IPS DF 19.7 (cell line): ENCODE data around the gene GALNT17.
"Not testable (repeated sequence)": the region's sequence is repeated elsewhere in the genome, so short reads cannot be mapped to it uniquely, and the experiment has no call there.

Source experiments
- DNase-seq: peaks from one replicate; pipeline ENCODE4 v3.0.0-alpha.2; 2013; ENCODE audit warnings: low read depth, low spot score

The GALNT17 gene

GRCh38 chr7:71555758-71556157 is 423.8 kb downstream of the GALNT17 start:
- DNase-seq: no peak

- no peak for DNase-seq
Observed at GRCh38 chr7:71558806-71559613, 427.1 kb downstream of the GALNT17 start.

GRCh38 chr7:71560354-71560995 is 428.5 kb downstream of the GALNT17 start:
- no peak for DNase-seq

GRCh38 chr7:71563276-71563675 is 431.3 kb downstream of the GALNT17 start:
- DNase-seq: no peak

GRCh38 chr7:71566376-71566775 is 434.4 kb downstream of the GALNT17 start:
- DNase-seq: no peak

- DNase-seq: no peak
Observed at GRCh38 chr7:71566991-71567390, 435.0 kb downstream of the GALNT17 start.

- DNase-seq: no peak
Observed at GRCh38 chr7:71574153-71574860, 442.4 kb downstream of the GALNT17 start.

GRCh38 chr7:71580027-71580426 is 448.1 kb downstream of the GALNT17 start:
- no peak for DNase-seq

- no peak for DNase-seq
Observed at GRCh38 chr7:71584256-71584655, 452.3 kb downstream of the GALNT17 start.

GRCh38 chr7:71591876-71592275 is 459.9 kb downstream of the GALNT17 start:
- DNase-seq: no peak

GRCh38 chr7:71592388-71592787 is 460.4 kb downstream of the GALNT17 start:
- DNase-seq: not testable (repeated sequence)

- DNase-seq: no peak
Observed at GRCh38 chr7:71594736-71595135, 462.8 kb downstream of the GALNT17 start.

- no peak for DNase-seq
Observed at GRCh38 chr7:71595176-71595575, 463.2 kb downstream of the GALNT17 start.

GRCh38 chr7:71598553-71598952 is 466.6 kb downstream of the GALNT17 start:
- no peak for DNase-seq

GRCh38 chr7:71601851-71602250 is 469.9 kb downstream of the GALNT17 start:
- DNase-seq: no peak

- no peak for DNase-seq
Observed at GRCh38 chr7:71604818-71605414, 473.0 kb downstream of the GALNT17 start.

GRCh38 chr7:71611986-71612385 is 480.0 kb downstream of the GALNT17 start:
- no peak for DNase-seq

GRCh38 chr7:71612911-71613310 is 481.0 kb downstream of the GALNT17 start:
- no peak for DNase-seq

GRCh38 chr7:71613313-71613712 is 481.4 kb downstream of the GALNT17 start:
- no peak for DNase-seq

- DNase-seq: no peak
Observed at GRCh38 chr7:71615017-71615416, 483.1 kb downstream of the GALNT17 start.

- no peak for DNase-seq
Observed at GRCh38 chr7:71616217-71616616, 484.3 kb downstream of the GALNT17 start.

GRCh38 chr7:71618278-71618677 is 486.3 kb downstream of the GALNT17 start:
- DNase-seq: no peak
